PC-9 (cell line): Measurements from ENCODE around the gene GTF2I. TPM values are rescaled to one million over a fixed set of nuclear protein-coding genes. Genes with fewer than 3 reads are reported as not detected.

ENCODE experiments used
- BruUV-seq: library from RNA; stranded (reverse); fragments of 400-500 nt; replicated peaks from 2 replicates; lab custom pipeline; 2021; lab: Mats Ljungman, UMichigan
- CTCF ChIA-PET: fragments of 300-600 bp; sonication (Branson Sonifier 250); formaldehyde crosslinking; loops from one replicate; lab custom pipeline; 2022; ENCODE audit warnings: antibody characterized with exemption; lab: Charles Lee
- POLR2A ChIA-PET: fragments of 300-600 bp; sonication (Branson Sonifier 250); formaldehyde crosslinking; loops from one replicate; lab custom pipeline; 2022; ENCODE audit warnings: antibody characterized with exemption; ENCODE audit not compliant: unreplicated experiment; lab: Charles Lee
- DNase-seq, 2 experiments: peaks; one replicate each; pipeline versions ENCODE4 v3.0.0 to v3.0.0-alpha.2; 2015 to 2022; ENCODE audit warnings: mixed read lengths in 1 of 2
- H2AFZ ChIP-seq: fragments of 200-600 bp; sonication (generic); 2 replicates; pipeline ENCODE4 v1.8.1; 2017; ENCODE audit warnings: antibody characterized with exemption
- H3F3A ChIP-seq: fragments of 200-600 bp; sonication (generic); 2 replicates; pipeline ENCODE4 v1.8.1; 2017; ENCODE audit warnings: antibody characterized with exemption, mild to moderate bottlenecking, low read depth; ENCODE audit not compliant: insufficient read depth
- H3K27ac ChIP-seq: fragments of 200-600 bp; sonication (generic); 2 replicates; pipeline ENCODE4 v1.6.1; 2016; ENCODE audit warnings: mixed run types
- H3K27me3 ChIP-seq: fragments of 200-600 bp; sonication (generic); 2 replicates; pipeline ENCODE4 v1.6.1; 2016; ENCODE audit warnings: low read depth, mixed run types; ENCODE audit not compliant: insufficient read depth
- H3K36me3 ChIP-seq: fragments of 200-600 bp; sonication (generic); 2 replicates; pipeline ENCODE4 v1.6.1; 2016; ENCODE audit warnings: low read depth, mixed run types
- H3K4me1 ChIP-seq: fragments of 200-600 bp; sonication (generic); replicated peaks from 2 replicates; pipeline ENCODE4 v1.6.1; 2016; ENCODE audit warnings: mixed run types; ENCODE audit not compliant: insufficient read depth
- H3K4me2 ChIP-seq: fragments of 200-600 bp; sonication (generic); 2 replicates; pipeline ENCODE4 v1.6.1; 2017; ENCODE audit warnings: mixed run types
- H3K4me3 ChIP-seq: fragments of 200-600 bp; sonication (generic); 2 replicates; pipeline ENCODE4 v1.6.1; 2016; ENCODE audit warnings: mixed run types
- H3K79me2 ChIP-seq: fragments of 200-600 bp; sonication (generic); 2 replicates; pipeline ENCODE4 v1.6.1; 2017; ENCODE audit warnings: low read depth, mixed run types
- H3K9me2 ChIP-seq: fragments of 200-600 bp; sonication (generic); 2 replicates; pipeline ENCODE4 v1.8.1; 2017; ENCODE audit warnings: mild to moderate bottlenecking; ENCODE audit not compliant: insufficient read depth
- H3K9me3 ChIP-seq: fragments of 200-600 bp; sonication (generic); 2 replicates; pipeline ENCODE4 v1.8.1; 2016; ENCODE audit warnings: low read depth; ENCODE audit not compliant: insufficient read depth
- H4K20me1 ChIP-seq: fragments of 200-600 bp; sonication (generic); 2 replicates; pipeline ENCODE4 v1.8.1; 2017; ENCODE audit not compliant: insufficient read depth
- CTCF ChIP-seq: fragments of 200-600 bp; sonication (generic); conservative IDR thresholded peaks from 2 replicates; pipeline ENCODE4 v1.6.1; 2017; ENCODE audit warnings: mixed run types, antibody characterized with exemption, mild to moderate bottlenecking, moderate library complexity
- EZH2 ChIP-seq: fragments of 200-600 bp; sonication (generic); IDR thresholded peaks from 2 replicates; pipeline ENCODE4 v1.8.0; 2017; ENCODE audit warnings: antibody characterized with exemption, low read depth
- intact Hi-C: fragments of 100-400 bp; cut with micrococcal nuclease; formaldehyde crosslinking; loops from one replicate; pipeline ENCODE4 v1.10.0; 2022; ENCODE audit not compliant: unreplicated experiment
- total RNA-seq: library from RNA; stranded (reverse); gene quantifications from 2 replicates; pipeline ENCODE4 v1.2.3, GENCODE V29; 2021

The GTF2I gene
- total RNA-seq, 1 experiment from 2014 or later: 364 TPM

- intact Hi-C loops: no loop called here
- CTCF ChIA-PET: no interaction called here
- BruUV-seq: no TSS peak
Observed at GRCh38 chr7:74717889-74718288, 60.4 kb downstream of the GTF2I start.

DNA sequence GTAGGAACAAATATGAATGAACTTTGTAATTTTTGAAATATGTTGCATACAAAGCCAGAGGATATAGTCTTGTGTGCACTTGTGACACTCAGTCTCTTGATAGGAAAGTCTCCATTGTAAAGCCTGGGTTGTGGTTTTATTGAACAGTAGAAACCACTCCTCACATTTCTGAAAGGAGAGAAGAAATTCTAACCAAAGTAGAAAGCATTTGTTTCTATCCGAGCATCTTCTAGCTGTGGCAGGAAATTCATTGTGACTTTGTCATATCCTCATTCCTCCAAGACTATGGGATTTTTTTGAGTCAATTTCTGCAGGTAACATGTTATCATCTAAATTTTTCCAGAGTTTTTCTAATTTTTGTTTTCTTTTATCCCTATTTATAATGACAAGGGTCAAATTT lies 60.8 kb downstream of the GTF2I start:
- ChIA-PET CTCF (no interaction called here), POLR2A (interaction anchor here (0.6 kb wide), 1 partner anchor 40 kb away, joined by 18 read pairs; no protein-coding TSS in a partner anchor)
- H3K4me1 ChIP-seq: no peaks in the 10 kb centered on the region
- DNase-seq: no peak
- no peaks in the 10 kb centered on the region for H3K27me3 ChIP-seq
- intact Hi-C loops: no loop called here
- BruUV-seq: no TSS peak
- no peak overlapping the region for H3K4me3 ChIP-seq
- peaks cover 3% of the 10 kb centered on the region; the same call in 1 of the 2 replicates for H3K79me2 ChIP-seq
- no peak overlapping the region for H3K27ac ChIP-seq
- H4K20me1 ChIP-seq: peaks cover 13% of the 10 kb centered on the region
- H3K36me3 ChIP-seq: peaks cover 52% of the 10 kb centered on the region
- H3K9me3 ChIP-seq: no peaks in the 10 kb centered on the region
- peaks cover 58% of the 10 kb centered on the region for H3F3A ChIP-seq
- H2AFZ ChIP-seq: no peak overlapping the region
- no peak overlapping the region for H3K4me2 ChIP-seq
- TF ChIP-seq EZH2: no peak
- no peak for TF ChIP-seq CTCF
- H3K9me2 ChIP-seq: no peaks in the 10 kb centered on the region

More at GRCh38 chr7:74717889-74718288, 60.4 kb downstream of the GTF2I start:
- H3K27me3 ChIP-seq: no peaks in the 10 kb centered on the region
- POLR2A ChIA-PET: interaction anchor here (0.6 kb wide), 1 partner anchor 40 kb away, joined by 18 read pairs; no protein-coding TSS in a partner anchor
- TF ChIP-seq EZH2 (no peak), CTCF (no peak)
- no peak overlapping the region for H2AFZ ChIP-seq
- H3K79me2 ChIP-seq: peaks cover 3% of the 10 kb centered on the region; the same call in 1 of the 2 replicates
- peaks cover 13% of the 10 kb centered on the region for H4K20me1 ChIP-seq
- H3K36me3 ChIP-seq: peaks cover 56% of the 10 kb centered on the region
- no peak for DNase-seq
- H3K9me3 ChIP-seq: 0 out of 2 replicates have a peak, but pooled peaks cover 4% of the 10 kb centered on the region
- H3K27ac ChIP-seq: no peak overlapping the region
- H3K4me1 ChIP-seq: no peaks in the 10 kb centered on the region
- no peak overlapping the region for H3K4me3 ChIP-seq
- no peak overlapping the region for H3K4me2 ChIP-seq
- H3F3A ChIP-seq: peaks cover 58% of the 10 kb centered on the region
- H3K9me2 ChIP-seq: no peaks in the 10 kb centered on the region

DNA sequence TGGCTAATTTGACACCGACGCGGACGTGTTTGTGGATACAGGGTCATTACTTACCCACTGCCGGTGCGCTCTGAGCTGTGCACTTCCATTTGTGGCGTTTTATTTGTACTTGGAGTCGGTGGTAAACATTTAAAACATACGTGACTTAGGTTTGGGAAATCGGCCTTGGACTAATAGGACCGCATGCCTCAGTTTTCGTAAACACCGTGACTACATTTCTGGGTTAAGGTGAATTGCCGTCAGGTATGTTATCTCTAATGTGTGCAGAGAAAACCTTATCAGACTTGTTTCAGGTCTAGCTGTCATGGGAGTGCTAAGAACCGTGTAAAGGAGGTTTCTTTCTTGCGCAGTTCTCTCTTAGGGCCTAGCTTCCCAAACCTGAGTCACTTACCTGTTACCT lies 64.6 kb downstream of the GTF2I start:
- Histone ChIP-seq H3K9me3 (no peaks in the 10 kb centered on the region), H3K27me3 (no peaks in the 10 kb centered on the region), H3K27ac (no peak overlapping the region), H3K9me2 (no peaks in the 10 kb centered on the region), H2AFZ (no peak overlapping the region), H3K4me1 (no peaks in the 10 kb centered on the region), H3K4me3 (no peak overlapping the region), H3K79me2 (no peaks in the 10 kb centered on the region), H3K4me2 (no peak overlapping the region), H3F3A (peaks cover 51% of the 10 kb centered on the region), H3K36me3 (peaks cover 36% of the 10 kb centered on the region), H4K20me1 (peaks cover 8% of the 10 kb centered on the region; the same call in 1 of the 2 replicates)
- ChIA-PET CTCF (no interaction called here), POLR2A (no interaction called here)
- no peak for DNase-seq
- TF ChIP-seq CTCF (no peak), EZH2 (no peak)
- intact Hi-C loops: no loop called here
- BruUV-seq: no TSS peak
